Aorta (tissue), 5 donors: ENCODE data around the gene ECT2L. TPM values are rescaled to one million over a fixed set of nuclear protein-coding genes. Genes with fewer than 3 reads are reported as not detected.

Experiments
- ATAC-seq: fragments of 200-7000 bp; cut with Tn5 transposase; one replicate; pipeline ENCODE4 v1.9.1; 2022; ENCODE audit warnings: moderate library complexity; ENCODE audit not compliant: low FRiP score
- DNase-seq, 2 donors: peaks; one replicate each; pipeline ENCODE4 v3.0.0-alpha.2; 2020
- H3K27ac ChIP-seq, 2 donors: one replicate each; pipeline ENCODE4 v1.5.1; 2013; ENCODE audit warnings: low read length in 2 of 2, mild to moderate bottlenecking in 2 of 2, moderate library complexity in 2 of 2, control low read depth in 1 of 2, inconsistent platforms in 1 of 2, low read depth in 1 of 2
- H3K27me3 ChIP-seq, 2 donors: one replicate each; pipeline ENCODE4 v1.6.1; 2013; ENCODE audit warnings: control low read depth in 1 of 2, low read length in 1 of 2, mild to moderate bottlenecking in 1 of 2, moderate library complexity in 1 of 2; ENCODE audit not compliant: insufficient read depth in 2 of 2, control insufficient read depth in 1 of 2
- H3K36me3 ChIP-seq, 2 donors: one replicate each; pipeline ENCODE4 v1.6.1; 2013; ENCODE audit warnings: control low read depth in 1 of 2, low read length in 1 of 2, mild to moderate bottlenecking in 1 of 2; ENCODE audit not compliant: insufficient read depth in 2 of 2, control insufficient read depth in 1 of 2
- H3K4me1 ChIP-seq, 2 donors: one replicate each; pipeline ENCODE4 v1.6.1; 2013; ENCODE audit warnings: low read length in 2 of 2, control low read depth in 1 of 2, mild to moderate bottlenecking in 1 of 2, moderate library complexity in 1 of 2; ENCODE audit not compliant: insufficient read depth in 2 of 2, control insufficient read depth in 1 of 2
- H3K4me3 ChIP-seq, 2 donors: one replicate each; pipeline ENCODE4 v1.5.1; 2013; ENCODE audit warnings: low read length in 2 of 2, control low read depth in 1 of 2, mild to moderate bottlenecking in 1 of 2
- H3K9me3 ChIP-seq: one replicate; pipeline ENCODE4 v1.6.1; 2013; ENCODE audit warnings: mild to moderate bottlenecking, low read length; ENCODE audit not compliant: control insufficient read depth
- WGBS, 2 donors: extraction: QIAGEN DNeasy Blood & Tissue Kit; methylation state at CpG; one replicate each; pipeline ENCODE4 v1.1.7; 2013; 5-methylcytosine and 5-hydroxymethylcytosine counted together
- intact Hi-C, 2 donors: fragments of 100-400 bp; cut with DNase I; formaldehyde crosslinking; loops; one replicate each; pipeline versions ENCODE4 v1.14.2 to v1.15.0; 2022
- polyA plus RNA-seq, 2 donors: library from polyadenylated mRNA; stranded (reverse); fragments of 200-250 nt; gene quantifications; one replicate each; pipeline ENCODE4 v1.2.3, GENCODE V29; 2013
- total RNA-seq, 2 donors: library from RNA; stranded (reverse); fragmentation: NEBNext Ultra II Directional; extraction: Animal tissue kit (Norgen Biotek cat#: 25700); gene quantifications; one replicate each; pipeline ENCODE4 v1.2.1, GENCODE V29; 2021
- donor health status: healthy with polysubstance abuse.
- donor health status: Bipolar disorder and iron deficiency.
- donor health status: DM: no; HTN: no; CAD: no.
- donor health status: DM: no; HTN: no; CAD: no.
- donor health status: DM: yes; HTN: yes; CAD: no.

ECT2L gene
- total and polyA plus RNA-seq, 4 donors, result 0.19 to 2.7 (median 0.30) TPM; not detected in 1

DNA sequence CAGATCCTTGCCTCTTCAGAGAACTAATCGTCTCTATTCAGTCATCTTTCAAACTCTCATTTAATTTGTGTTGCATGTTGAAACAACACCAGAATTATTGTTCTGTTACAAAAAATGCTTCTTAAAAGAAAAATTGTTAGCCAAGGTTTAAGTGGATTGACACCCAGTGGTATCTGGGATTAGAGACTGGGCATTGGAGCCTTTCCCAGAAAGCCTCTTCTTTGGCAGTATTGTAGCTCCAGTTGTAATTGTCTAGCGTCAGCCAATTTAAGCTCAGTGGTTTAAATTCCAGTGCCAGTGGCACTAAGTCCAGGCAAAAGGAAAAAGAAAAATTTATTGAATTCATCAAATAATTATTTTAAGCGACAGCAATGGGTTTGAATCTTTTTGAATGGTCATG, 21.5 kb upstream of the ECT2L start:
- H3K27me3 ChIP-seq, result no peaks in the 10 kb centered on the region
- DNase-seq (no peak), ATAC-seq (no peak)
- H3K27ac ChIP-seq, result no peak overlapping the region
- peak overlapping the region; percentile 81 to 90 for H3K4me3 ChIP-seq
- no peaks in the 10 kb centered on the region for H3K4me1 ChIP-seq
- WGBS, 2 donors, result 10 to 20% methylated on average over 3 of the region's 3 CpGs
- H3K36me3 ChIP-seq, result no peaks in the 10 kb centered on the region
- no peaks in the 10 kb centered on the region for H3K9me3 ChIP-seq
- intact Hi-C loops, result loop anchor here in 1 of 2 donors (5.0 kb wide), 1 partner anchor 82 kb away; no protein-coding TSS in a partner anchor

- Histone ChIP-seq H3K36me3 (peaks cover 0 to 2% of the 10 kb centered on the region in 2 donors), H3K4me3 (no peak overlapping the region), H3K9me3 (no peaks in the 10 kb centered on the region), H3K27me3 (no peaks in the 10 kb centered on the region), H3K4me1 (no peaks in the 10 kb centered on the region), H3K27ac (no peak overlapping the region)
- 88 to 95% methylated on average over 1 of the region's 1 CpG for WGBS, 2 donors
- ATAC-seq (no peak), DNase-seq (no peak)
- intact Hi-C loops, result no loop called here
These were observed 19.2 kb upstream of the ECT2L start for GRCh38 chr6:138776659-138777058.

- Histone ChIP-seq H3K36me3 (peaks cover 0 to 2% of the 10 kb centered on the region in 2 donors), H3K4me3 (no peak overlapping the region), H3K9me3 (no peaks in the 10 kb centered on the region), H3K27ac (no peak overlapping the region), H3K27me3 (no peaks in the 10 kb centered on the region), H3K4me1 (no peaks in the 10 kb centered on the region)
- WGBS, 2 donors, result 89 to 94% methylated on average over 6 of the region's 6 CpGs
- intact Hi-C loops, result no loop called here
- ATAC-seq (no peak), DNase-seq (no peak)
These were observed 17.6 kb upstream of the ECT2L start for GRCh38 chr6:138778331-138778730.

- 83 to 86% methylated on average over 4 of the region's 4 CpGs for WGBS, 2 donors
- DNase-seq (no peak), ATAC-seq (no peak)
- Histone ChIP-seq H3K9me3 (no peaks in the 10 kb centered on the region), H3K4me1 (no peaks in the 10 kb centered on the region), H3K36me3 (peaks cover 2% of the 10 kb centered on the region in 2 donors), H3K27ac (no peak overlapping the region), H3K4me3 (no peak overlapping the region), H3K27me3 (no peaks in the 10 kb centered on the region)
- intact Hi-C loops, result no loop called here
These were observed 13.6 kb upstream of the ECT2L start for GRCh38 chr6:138782243-138782642.

DNA sequence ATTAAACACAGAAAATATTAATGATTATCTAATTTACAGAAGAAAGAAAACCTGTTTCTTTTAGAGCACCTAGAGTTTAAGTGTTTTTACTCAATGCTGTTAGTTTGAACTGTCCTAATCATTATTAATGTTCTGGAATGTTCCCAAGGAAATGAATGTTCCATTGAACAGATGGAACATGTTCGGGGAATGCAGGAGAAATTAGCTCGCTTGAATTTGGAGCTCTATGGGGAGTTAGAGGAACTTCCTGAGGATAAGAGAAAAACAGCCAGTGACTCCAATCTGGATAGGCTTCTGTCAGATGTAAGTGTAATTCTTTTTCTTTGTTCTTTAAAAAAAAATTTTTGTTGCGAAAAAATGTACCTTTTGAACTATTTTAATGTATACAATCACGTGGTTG, 10.8 kb upstream of the ECT2L start:
- intact Hi-C loops, result no loop called here
- H3K27ac ChIP-seq, result no peak overlapping the region
- WGBS, 2 donors, result 79 to 80% methylated on average over 4 of the region's 4 CpGs
- no peaks in the 10 kb centered on the region for H3K27me3 ChIP-seq
- no peaks in the 10 kb centered on the region for H3K9me3 ChIP-seq
- no peak for ATAC-seq
- no peak for DNase-seq
- H3K36me3 ChIP-seq, result peaks cover 2 to 3% of the 10 kb centered on the region in 2 donors
- H3K4me1 ChIP-seq, result no peaks in the 10 kb centered on the region
- no peak overlapping the region for H3K4me3 ChIP-seq

DNA sequence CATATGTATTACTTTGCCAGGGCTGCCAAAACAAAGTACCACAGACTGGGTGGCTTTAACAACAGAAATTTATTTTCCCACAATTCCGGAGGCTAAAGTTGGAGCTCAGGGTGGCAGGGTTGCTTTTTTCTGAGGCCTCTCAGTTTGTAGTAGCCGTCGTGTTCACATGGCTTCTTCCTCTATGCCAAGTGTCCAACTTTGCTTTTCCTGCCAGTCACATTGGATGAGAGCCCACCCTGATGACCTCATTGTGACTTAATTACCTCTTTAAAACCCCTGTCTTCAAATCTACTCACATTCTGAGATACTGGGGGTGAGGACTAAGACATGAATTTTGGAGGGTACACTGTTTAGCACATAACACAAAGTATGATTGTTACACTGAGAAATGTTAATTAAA, 9.9 kb upstream of the ECT2L start:
- DNase-seq (no peak), ATAC-seq (no peak)
- WGBS, 2 donors, result 10 to 17% methylated on average over 3 of the region's 3 CpGs
- intact Hi-C loops, result no loop called here
- no peak overlapping the region for H3K4me3 ChIP-seq
- H3K27me3 ChIP-seq, result no peaks in the 10 kb centered on the region
- no peaks in the 10 kb centered on the region for H3K4me1 ChIP-seq
- H3K36me3 ChIP-seq, result peaks cover 4% of the 10 kb centered on the region in 2 donors
- no peak overlapping the region for H3K27ac ChIP-seq
- H3K9me3 ChIP-seq, result no peaks in the 10 kb centered on the region

- H3K36me3 ChIP-seq, result peaks cover 2 to 4% of the 10 kb centered on the region in 2 donors
- no peaks in the 10 kb centered on the region for H3K27me3 ChIP-seq
- no peak overlapping the region for H3K27ac ChIP-seq
- DNase-seq, result no peak
- no peaks in the 10 kb centered on the region for H3K4me1 ChIP-seq
- ATAC-seq, result no peak
- H3K9me3 ChIP-seq, result no peaks in the 10 kb centered on the region
- intact Hi-C loops, result no loop called here
- 95 to 98% methylated on average over 1 of the region's 1 CpG for WGBS, 2 donors
- H3K4me3 ChIP-seq, result no peak overlapping the region
These were observed 8.7 kb upstream of the ECT2L start for GRCh38 chr6:138787138-138787537.

- no peak overlapping the region for H3K27ac ChIP-seq
- ATAC-seq (no peak), DNase-seq (no peak)
- no peak overlapping the region for H3K4me3 ChIP-seq
- no peaks in the 10 kb centered on the region for H3K36me3 ChIP-seq
- no peaks in the 10 kb centered on the region for H3K27me3 ChIP-seq
- intact Hi-C loops, result no loop called here
- H3K9me3 ChIP-seq, result no peaks in the 10 kb centered on the region
- H3K4me1 ChIP-seq, result no peaks in the 10 kb centered on the region
- WGBS, 2 donors, result 93 to 96% methylated on average over 2 of the region's 2 CpGs
These were observed 884 bp downstream of the ECT2L start for GRCh38 chr6:138796771-138797170.

GRCh38 chr6:138797806-138798446, 2.0 kb downstream of the ECT2L start:
- H3K4me3 ChIP-seq, result no peak overlapping the region
- intact Hi-C loops, result no loop called here

More at GRCh38 chr6:138797806-138798446, 2.0 kb downstream of the ECT2L start:
- WGBS, 2 donors, result 86 to 89% methylated on average over 4 of the region's 4 CpGs
- no peak overlapping the region for H3K27ac ChIP-seq
- ATAC-seq, result no peak
- no peaks in the 10 kb centered on the region for H3K36me3 ChIP-seq
- H3K27me3 ChIP-seq, result no peaks in the 10 kb centered on the region
- no peaks in the 10 kb centered on the region for H3K4me1 ChIP-seq
- no peak for DNase-seq
- no peaks in the 10 kb centered on the region for H3K9me3 ChIP-seq
